ENCODE data around the gene MUL1.
A peak's percentile ranks its signal among the peaks of the same experiment; 100 is the strongest.

GRCh38 chr1:20483833-20484518, 24.0 kb downstream of the MUL1 start:
- TF ChIP-seq JUND (IDR thresholded peaks at IDR 0.05) (no peak), POLR2AphosphoS5 (IDR thresholded peaks at IDR 0.05; ENCODE audit: low read depth, low read length) (no peak), CTCF (IDR thresholded peaks at IDR 0.05) (peak; percentile 29; the same call in 1 of the 2 replicates), MXI1 (IDR thresholded peaks at IDR 0.05; ENCODE audit: low read depth, low read length) (peak; percentile 47), FOXJ3 (CRISPR knock-in tag; IDR thresholded peaks at IDR 0.05) (no peak), TEAD4 (IDR thresholded peaks at IDR 0.05; ENCODE audit: borderline replicate concordance, insufficient read depth) (no peak), USF2 (IDR thresholded peaks at IDR 0.05; ENCODE audit: borderline replicate concordance, low read depth, low read length) (no peak)
- TF ChIP-seq, protein P1, sequence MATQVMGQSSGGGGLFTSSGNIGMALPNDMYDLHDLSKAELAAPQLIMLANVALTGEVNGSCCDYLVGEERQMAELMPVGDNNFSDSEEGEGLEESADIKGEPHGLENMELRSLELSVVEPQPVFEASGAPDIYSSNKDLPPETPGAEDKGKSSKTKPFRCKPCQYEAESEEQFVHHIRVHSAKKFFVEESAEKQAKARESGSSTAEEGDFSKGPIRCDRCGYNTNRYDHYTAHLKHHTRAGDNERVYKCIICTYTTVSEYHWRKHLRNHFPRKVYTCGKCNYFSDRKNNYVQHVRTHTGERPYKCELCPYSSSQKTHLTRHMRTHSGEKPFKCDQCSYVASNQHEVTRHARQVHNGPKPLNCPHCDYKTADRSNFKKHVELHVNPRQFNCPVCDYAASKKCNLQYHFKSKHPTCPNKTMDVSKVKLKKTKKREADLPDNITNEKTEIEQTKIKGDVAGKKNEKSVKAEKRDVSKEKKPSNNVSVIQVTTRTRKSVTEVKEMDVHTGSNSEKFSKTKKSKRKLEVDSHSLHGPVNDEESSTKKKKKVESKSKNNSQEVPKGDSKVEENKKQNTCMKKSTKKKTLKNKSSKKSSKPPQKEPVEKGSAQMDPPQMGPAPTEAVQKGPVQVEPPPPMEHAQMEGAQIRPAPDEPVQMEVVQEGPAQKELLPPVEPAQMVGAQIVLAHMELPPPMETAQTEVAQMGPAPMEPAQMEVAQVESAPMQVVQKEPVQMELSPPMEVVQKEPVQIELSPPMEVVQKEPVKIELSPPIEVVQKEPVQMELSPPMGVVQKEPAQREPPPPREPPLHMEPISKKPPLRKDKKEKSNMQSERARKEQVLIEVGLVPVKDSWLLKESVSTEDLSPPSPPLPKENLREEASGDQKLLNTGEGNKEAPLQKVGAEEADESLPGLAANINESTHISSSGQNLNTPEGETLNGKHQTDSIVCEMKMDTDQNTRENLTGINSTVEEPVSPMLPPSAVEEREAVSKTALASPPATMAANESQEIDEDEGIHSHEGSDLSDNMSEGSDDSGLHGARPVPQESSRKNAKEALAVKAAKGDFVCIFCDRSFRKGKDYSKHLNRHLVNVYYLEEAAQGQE (IDR thresholded peaks at IDR 0.05; ENCODE audit: low read depth, low read length), result no peak

Measured in SK-N-SH (cell line).